ENCODE data around the gene SPRY1.

- TF ChIP-seq CTCF (conservative IDR thresholded peaks at IDR 0.05; ENCODE audit: low read length) (no peak), EZH2phosphoT487 (IDR thresholded peaks at IDR 0.05; ENCODE audit: borderline replicate concordance, low read depth, low read length) (no peak)
Observed at GRCh38 chr4:123412091-123412505, 15.5 kb downstream of the SPRY1 start.

Measured in OCI-LY7 (cell line).